Activated T-helper 1 cell treated with anti-CD3 and anti-CD28 coated beads, Interleukin-12 subunit alpha, Interleukin-12 subunit beta, Interleukin-2, Interleukin-4 antibody, amounts not matched to agents 30 ng/mL and 10 ng/mL and 1 ng/mL, durations not matched to agents 14 hours and 24 hours and 36 hours (primary cell): Measurements from ENCODE around the gene MAP3K9. TPM values are rescaled to one million over a fixed set of nuclear protein-coding genes. Genes with fewer than 3 reads are reported as not detected.

Source experiments
- DNase-seq: peaks from one replicate; pipeline ENCODE4 v3.0.0; 2021; ENCODE audit warnings: low spot score
- H3K27ac Mint-ChIP-seq: one replicate; pipeline ENCODE4 v1.8.0; 2021; ENCODE audit warnings: mild to moderate bottlenecking, mixed read lengths
- H3K27me3 Mint-ChIP-seq: one replicate; pipeline ENCODE4 v1.8.0; 2022; ENCODE audit warnings: mild to moderate bottlenecking, moderate library complexity, mixed read lengths; ENCODE audit not compliant: insufficient read depth
- H3K36me3 Mint-ChIP-seq: one replicate; pipeline ENCODE4 v1.8.0; 2021; ENCODE audit warnings: low read depth, mixed read lengths
- H3K4me1 Mint-ChIP-seq: one replicate; pipeline ENCODE4 v1.8.0; 2021; ENCODE audit warnings: low read depth, mixed read lengths
- H3K4me3 Mint-ChIP-seq: one replicate; pipeline ENCODE4 v1.8.0; 2021; ENCODE audit warnings: mild to moderate bottlenecking, moderate library complexity, mixed read lengths
- H3K9me3 Mint-ChIP-seq: one replicate; pipeline ENCODE4 v1.8.0; 2021; ENCODE audit warnings: mixed read lengths
- intact Hi-C: fragments of 100-400 bp; cut with micrococcal nuclease; formaldehyde crosslinking; loops from one replicate; pipeline ENCODE4 v1.15.1; 2024
- total RNA-seq: library from RNA; stranded (reverse); gene quantifications from 2 replicates; pipeline ENCODE4 v1.2.3, GENCODE V29; 2022

Gene MAP3K9
- total RNA-seq, 1 donor from 2014 or later, result 4.1 TPM

GRCh38 chr14:70792939-70793338, 16.4 kb downstream of the MAP3K9 start:
- intact Hi-C loops, result no loop called here
- no peaks in the 10 kb centered on the region for H3K27me3 Mint-ChIP-seq

DNA sequence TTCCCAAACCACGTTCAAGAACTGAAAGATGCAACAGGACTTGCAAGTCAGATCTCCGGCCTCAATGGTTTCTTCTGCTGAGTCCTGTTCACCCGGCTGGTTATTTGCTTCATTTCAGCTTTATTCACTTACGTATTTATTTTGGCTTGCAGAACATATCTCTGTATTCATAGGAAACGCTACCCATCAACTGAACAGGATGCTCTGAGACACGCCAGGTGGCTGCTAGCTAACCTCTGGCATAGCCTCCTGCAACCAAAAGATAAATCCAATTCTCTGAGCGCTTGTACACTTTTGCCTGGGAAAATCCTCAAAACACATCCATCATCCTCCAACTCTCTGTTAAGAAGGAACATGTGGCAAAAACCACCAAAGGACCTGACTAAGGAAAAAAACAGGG, 17.3 kb downstream of the MAP3K9 start:
- Mint-ChIP-seq H3K27ac (no peak overlapping the region), H3K4me1 (no peaks in the 10 kb centered on the region), H3K36me3 (peaks cover 1% of the 10 kb centered on the region), H3K4me3 (no peak overlapping the region), H3K9me3 (no peaks in the 10 kb centered on the region), H3K27me3 (peaks cover 1% of the 10 kb centered on the region)
- intact Hi-C loops, result no loop called here
- no peak for DNase-seq

More at GRCh38 chr14:70792939-70793338, 16.4 kb downstream of the MAP3K9 start:
- H3K4me1 Mint-ChIP-seq, result no peaks in the 10 kb centered on the region
- no peaks in the 10 kb centered on the region for H3K9me3 Mint-ChIP-seq
- no peak overlapping the region for H3K27ac Mint-ChIP-seq
- no peaks in the 10 kb centered on the region for H3K36me3 Mint-ChIP-seq
- no peak for DNase-seq
- H3K4me3 Mint-ChIP-seq, result no peak overlapping the region

DNA sequence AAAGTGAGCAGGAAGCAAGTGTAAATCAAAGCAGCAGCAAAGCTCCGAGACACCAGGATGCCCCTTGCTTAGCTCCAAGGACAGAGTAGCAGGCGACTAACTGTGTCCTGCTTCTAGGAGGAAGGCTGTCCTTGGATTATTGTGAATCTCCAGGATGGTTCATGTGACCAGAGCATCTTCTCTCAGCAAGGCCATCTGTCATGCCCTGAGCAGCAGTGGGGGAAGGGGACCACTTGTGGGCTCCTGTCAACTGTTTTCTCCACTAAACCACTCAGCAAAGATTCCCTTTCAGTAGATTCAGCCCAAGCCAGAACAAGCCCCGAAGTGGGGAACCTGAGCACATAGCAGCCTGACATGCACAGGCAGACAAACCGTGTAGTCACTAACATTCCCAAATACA, 19.4 kb downstream of the MAP3K9 start:
- H3K36me3 Mint-ChIP-seq, result peaks cover 1% of the 10 kb centered on the region
- H3K9me3 Mint-ChIP-seq, result no peaks in the 10 kb centered on the region
- H3K4me3 Mint-ChIP-seq, result no peak overlapping the region
- intact Hi-C loops, result no loop called here
- H3K4me1 Mint-ChIP-seq, result no peaks in the 10 kb centered on the region
- no peak overlapping the region for H3K27ac Mint-ChIP-seq
- no peak for DNase-seq
- H3K27me3 Mint-ChIP-seq, result peaks cover 1% of the 10 kb centered on the region

DNA sequence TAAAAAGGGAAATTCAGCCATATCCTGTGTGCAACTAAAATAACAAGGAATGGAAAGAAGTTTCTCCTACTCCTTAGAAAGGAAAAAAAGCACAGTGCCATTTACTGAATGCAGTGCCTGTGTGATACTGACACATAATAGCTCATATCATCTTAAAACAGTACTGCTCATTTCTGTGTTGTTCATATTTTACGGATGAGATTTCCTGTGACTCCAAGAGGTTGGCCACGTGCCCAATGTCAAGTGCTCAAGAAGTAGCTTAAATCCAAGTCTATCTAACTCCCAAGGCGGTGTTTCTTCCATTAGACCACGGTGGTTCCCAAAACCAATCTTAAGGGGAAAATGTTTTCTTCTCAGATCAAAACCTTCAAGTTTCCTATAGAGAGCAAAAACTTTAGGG, 20.0 kb downstream of the MAP3K9 start:
- intact Hi-C loops, result no loop called here
- peaks cover 1% of the 10 kb centered on the region for H3K27me3 Mint-ChIP-seq
- H3K9me3 Mint-ChIP-seq, result no peaks in the 10 kb centered on the region
- H3K27ac Mint-ChIP-seq, result no peak overlapping the region
- no peak overlapping the region for H3K4me3 Mint-ChIP-seq
- H3K4me1 Mint-ChIP-seq, result no peaks in the 10 kb centered on the region
- DNase-seq, result no peak
- H3K36me3 Mint-ChIP-seq, result peaks cover 1% of the 10 kb centered on the region

DNA sequence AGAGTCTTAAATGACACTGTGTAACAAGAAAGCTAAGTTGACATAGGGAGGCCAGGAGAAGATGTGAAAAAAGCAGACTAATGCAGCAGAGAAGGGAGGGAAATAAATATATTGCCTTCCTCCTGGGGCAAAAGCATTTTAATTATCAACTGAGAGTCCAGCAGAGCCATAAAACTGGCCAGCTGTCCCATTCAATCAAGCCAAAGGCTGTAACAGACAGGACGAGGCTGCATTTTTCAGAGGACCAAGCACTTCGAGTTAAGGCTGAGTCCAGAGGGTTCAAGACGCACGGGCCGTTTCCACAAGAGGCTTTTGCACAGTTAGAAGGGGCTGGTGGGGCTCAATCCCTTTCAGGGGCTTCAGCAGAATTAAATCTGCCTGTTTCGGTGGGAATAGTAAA, 20.4 kb downstream of the MAP3K9 start:
- intact Hi-C loops, result no loop called here
- no peak overlapping the region for H3K4me3 Mint-ChIP-seq
- peaks cover 1% of the 10 kb centered on the region for H3K27me3 Mint-ChIP-seq
- no peak for DNase-seq
- H3K27ac Mint-ChIP-seq, result no peak overlapping the region
- peaks cover 1% of the 10 kb centered on the region for H3K36me3 Mint-ChIP-seq
- H3K9me3 Mint-ChIP-seq, result no peaks in the 10 kb centered on the region
- H3K4me1 Mint-ChIP-seq, result no peaks in the 10 kb centered on the region

GRCh38 chr14:70785556-70785955, 23.8 kb downstream of the MAP3K9 start:
- H3K27me3 Mint-ChIP-seq, result peaks cover 4% of the 10 kb centered on the region
- intact Hi-C loops, result no loop called here
- peaks cover 4% of the 10 kb centered on the region for H3K36me3 Mint-ChIP-seq
- DNase-seq, result no peak
- H3K4me3 Mint-ChIP-seq, result no peak overlapping the region
- peaks cover 11% of the 10 kb centered on the region for H3K4me1 Mint-ChIP-seq
- H3K9me3 Mint-ChIP-seq, result no peaks in the 10 kb centered on the region
- no peak overlapping the region for H3K27ac Mint-ChIP-seq

GRCh38 chr14:70784886-70785285, 24.4 kb downstream of the MAP3K9 start:
- intact Hi-C loops, result no loop called here
- Mint-ChIP-seq H3K9me3 (no peaks in the 10 kb centered on the region), H3K4me1 (peaks cover 11% of the 10 kb centered on the region), H3K27me3 (peaks cover 4% of the 10 kb centered on the region), H3K4me3 (no peak overlapping the region), H3K36me3 (peaks cover 4% of the 10 kb centered on the region), H3K27ac (no peak overlapping the region)
- no peak for DNase-seq

- intact Hi-C loops, result no loop called here
- Mint-ChIP-seq H3K36me3 (peaks cover 2% of the 10 kb centered on the region), H3K4me1 (peaks cover 11% of the 10 kb centered on the region), H3K4me3 (no peak overlapping the region), H3K9me3 (no peaks in the 10 kb centered on the region), H3K27me3 (peaks cover 2% of the 10 kb centered on the region), H3K27ac (no peak overlapping the region)
- no peak for DNase-seq
These were observed 27.0 kb downstream of the MAP3K9 start for GRCh38 chr14:70782361-70782760.

DNA sequence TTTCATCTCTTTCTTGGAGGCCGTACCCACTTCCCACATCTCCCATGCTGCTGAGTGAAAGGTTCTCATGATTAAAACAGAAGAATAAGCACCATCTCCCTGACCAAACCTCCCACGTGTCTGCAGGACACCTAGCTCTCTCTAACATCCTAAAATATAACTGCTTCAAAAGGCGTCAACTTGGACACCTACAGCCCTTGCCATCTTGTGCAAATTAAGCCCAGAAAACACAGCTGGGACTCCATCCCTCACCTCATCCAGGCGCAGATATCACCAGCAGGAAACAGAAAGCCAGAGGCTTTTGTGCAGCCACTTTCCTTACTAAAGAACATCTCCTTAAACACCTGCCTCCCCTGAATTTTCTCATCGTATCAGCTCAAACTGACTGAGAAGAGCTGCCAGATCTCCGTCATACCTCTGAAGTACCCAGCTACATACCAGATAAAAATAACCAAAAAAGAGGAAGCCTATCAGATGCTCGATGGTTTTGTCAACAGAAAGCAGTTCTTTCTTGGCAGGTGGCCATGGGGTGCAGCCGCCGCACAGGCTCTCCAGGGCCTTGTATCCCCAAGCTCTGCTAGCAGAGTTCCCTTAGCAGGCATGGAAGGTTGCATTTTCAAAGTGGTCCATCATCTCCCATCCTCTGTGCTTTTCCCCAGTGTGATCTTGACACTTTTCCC, 28.8 kb downstream of the MAP3K9 start:
- H3K9me3 Mint-ChIP-seq, result no peaks in the 10 kb centered on the region
- H3K27me3 Mint-ChIP-seq, result peaks cover 2% of the 10 kb centered on the region
- no peak overlapping the region for H3K27ac Mint-ChIP-seq
- H3K36me3 Mint-ChIP-seq, result peaks cover 2% of the 10 kb centered on the region
- peaks cover 11% of the 10 kb centered on the region for H3K4me1 Mint-ChIP-seq
- intact Hi-C loops, result no loop called here
- H3K4me3 Mint-ChIP-seq, result no peak overlapping the region
- no peak for DNase-seq

DNA sequence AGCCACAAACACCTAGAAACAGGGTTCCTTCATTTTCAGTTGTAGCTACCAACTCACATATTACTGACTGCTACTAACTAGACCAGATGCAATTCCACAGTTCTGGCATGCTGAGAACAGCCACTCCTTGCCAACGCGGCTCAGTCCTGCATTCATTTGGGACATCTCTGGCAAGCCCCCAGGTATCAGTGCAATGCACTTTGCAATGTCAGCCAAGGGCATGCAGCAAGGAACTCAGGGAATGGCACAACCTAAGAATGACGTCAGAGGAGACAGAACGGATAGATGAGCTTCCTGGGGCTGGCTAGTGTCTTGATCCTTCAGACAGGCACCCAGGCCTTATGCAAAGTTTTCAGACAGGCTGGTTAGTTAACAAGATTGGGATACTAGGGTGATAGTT, 29.6 kb downstream of the MAP3K9 start:
- intact Hi-C loops, result no loop called here
- Mint-ChIP-seq H3K27me3 (peaks cover 2% of the 10 kb centered on the region), H3K27ac (no peak overlapping the region), H3K4me1 (peaks cover 11% of the 10 kb centered on the region), H3K36me3 (peaks cover 2% of the 10 kb centered on the region), H3K9me3 (no peaks in the 10 kb centered on the region), H3K4me3 (no peak overlapping the region)
- no peak for DNase-seq

GRCh38 chr14:70776197-70776596, 33.1 kb downstream of the MAP3K9 start:
- intact Hi-C loops, result no loop called here
- Mint-ChIP-seq H3K4me3 (no peak overlapping the region), H3K4me1 (no peaks in the 10 kb centered on the region), H3K27me3 (no peaks in the 10 kb centered on the region), H3K36me3 (no peaks in the 10 kb centered on the region), H3K9me3 (no peaks in the 10 kb centered on the region), H3K27ac (no peak overlapping the region)
- DNase-seq, result no peak

- no peaks in the 10 kb centered on the region for H3K4me1 Mint-ChIP-seq
- no peaks in the 10 kb centered on the region for H3K9me3 Mint-ChIP-seq
- no peaks in the 10 kb centered on the region for H3K36me3 Mint-ChIP-seq
- no peak for DNase-seq
- intact Hi-C loops, result no loop called here
- H3K27ac Mint-ChIP-seq, result no peak overlapping the region
- no peaks in the 10 kb centered on the region for H3K27me3 Mint-ChIP-seq
- no peak overlapping the region for H3K4me3 Mint-ChIP-seq
These were observed 36.0 kb downstream of the MAP3K9 start for GRCh38 chr14:70773182-70773862.

DNA sequence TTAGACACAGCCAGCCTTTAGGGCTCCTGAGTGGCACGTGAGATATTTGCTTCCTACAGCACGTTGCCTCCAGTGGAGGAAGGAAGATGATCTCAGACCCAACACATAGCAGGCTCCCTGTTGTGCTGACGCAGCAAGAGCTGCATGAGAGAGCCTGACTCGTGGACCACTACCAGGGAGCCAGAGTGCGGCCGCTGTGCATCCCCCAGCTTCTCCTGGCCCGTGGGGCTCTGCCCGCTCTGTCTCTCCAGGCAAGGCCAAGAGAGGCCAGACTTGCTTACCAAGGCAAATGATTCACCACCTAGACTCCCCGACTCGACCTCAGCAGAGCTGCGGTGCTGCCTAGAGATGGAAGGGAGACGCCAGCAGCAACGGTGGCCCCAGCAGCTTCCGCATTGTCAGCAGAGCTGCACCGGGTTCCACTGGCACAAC, 37.5 kb downstream of the MAP3K9 start:
- Mint-ChIP-seq H3K4me3 (no peak overlapping the region), H3K4me1 (no peaks in the 10 kb centered on the region), H3K27me3 (no peaks in the 10 kb centered on the region), H3K36me3 (no peaks in the 10 kb centered on the region), H3K9me3 (no peaks in the 10 kb centered on the region), H3K27ac (no peak overlapping the region)
- intact Hi-C loops, result no loop called here
- no peak for DNase-seq
